ENCODE measurements around the gene CHMP1A. TPM values are rescaled to one million over a fixed set of nuclear protein-coding genes. Genes with fewer than 3 reads are reported as not detected.

CHMP1A gene
- total RNA-seq, 2 donors from 2014 or later, result 63.0 to 77.2 TPM

DNA sequence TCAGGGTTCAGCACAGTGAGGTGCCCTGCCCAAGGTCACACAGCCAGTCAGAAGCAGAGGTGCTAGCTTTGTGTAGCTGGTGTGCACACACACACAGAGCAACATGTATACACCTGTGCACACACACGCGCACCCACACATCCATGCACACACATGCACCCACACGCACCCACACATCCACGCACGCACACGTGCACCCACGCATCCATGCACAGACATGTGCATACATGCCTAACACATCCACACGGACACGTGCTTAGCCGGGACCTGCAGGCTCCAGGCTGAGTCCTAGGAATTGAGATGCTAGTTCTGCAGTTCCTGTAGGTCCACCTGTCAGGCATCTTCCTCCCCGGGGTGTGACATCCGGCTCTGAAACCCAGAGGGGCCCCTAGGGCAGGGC, 57.1 kb downstream of the CHMP1A start:
- Histone ChIP-seq H3K36me3 (no peaks in the 10 kb centered on the region), H3K9me3 (no peaks in the 10 kb centered on the region), H3K4me3 (no peak overlapping the region), H3K27me3 (replicated peaks; ENCODE audit: insufficient read depth) (no peaks in the 10 kb centered on the region), H3K4me1 (ENCODE audit: control insufficient read depth in 1 of 2, low read depth in 2 of 2) (peaks cover 4 to 13% of the 10 kb centered on the region in 2 donors), H3K27ac (no peak overlapping the region)
- no peak for ATAC-seq (ENCODE audit: insufficient number of reproducible peaks, low FRiP score, low read depth)
- TF ChIP-seq CTCF (IDR thresholded peaks at IDR 0.05), result no peak
- DNase-seq (ENCODE audit: low spot score), result no peak

DNA sequence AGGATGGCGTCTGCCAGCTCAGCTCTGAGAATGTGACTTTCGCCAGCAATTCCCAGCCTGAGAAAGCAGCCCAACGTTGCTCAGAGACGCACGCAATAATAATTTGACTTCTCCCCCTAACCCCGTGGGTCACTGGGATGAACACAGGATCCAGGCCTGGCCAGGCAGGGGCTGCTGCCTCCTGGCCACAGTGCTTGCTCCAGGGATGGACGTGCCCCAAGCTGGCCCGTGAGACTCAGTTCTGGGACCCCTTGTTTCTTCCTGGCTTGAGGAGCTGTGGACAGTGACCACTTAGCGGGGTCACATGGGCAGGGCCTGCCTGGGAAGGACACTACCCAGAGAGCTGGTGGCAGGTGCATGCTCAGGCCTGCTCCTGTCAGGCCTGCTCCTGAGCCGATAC, 57.6 kb downstream of the CHMP1A start:
- no peak overlapping the region for H3K4me3 ChIP-seq
- no peak for DNase-seq (ENCODE audit: low spot score)
- no peak for TF ChIP-seq CTCF (IDR thresholded peaks at IDR 0.05)
- H3K27ac ChIP-seq, result no peak overlapping the region
- peaks cover 4 to 13% of the 10 kb centered on the region in 2 donors for H3K4me1 ChIP-seq (ENCODE audit: control insufficient read depth in 1 of 2, low read depth in 2 of 2)
- no peaks in the 10 kb centered on the region for H3K9me3 ChIP-seq
- H3K27me3 ChIP-seq (replicated peaks; ENCODE audit: insufficient read depth), result no peaks in the 10 kb centered on the region
- H3K36me3 ChIP-seq, result no peaks in the 10 kb centered on the region
- no peak for ATAC-seq (ENCODE audit: insufficient number of reproducible peaks, low FRiP score, low read depth)

DNA sequence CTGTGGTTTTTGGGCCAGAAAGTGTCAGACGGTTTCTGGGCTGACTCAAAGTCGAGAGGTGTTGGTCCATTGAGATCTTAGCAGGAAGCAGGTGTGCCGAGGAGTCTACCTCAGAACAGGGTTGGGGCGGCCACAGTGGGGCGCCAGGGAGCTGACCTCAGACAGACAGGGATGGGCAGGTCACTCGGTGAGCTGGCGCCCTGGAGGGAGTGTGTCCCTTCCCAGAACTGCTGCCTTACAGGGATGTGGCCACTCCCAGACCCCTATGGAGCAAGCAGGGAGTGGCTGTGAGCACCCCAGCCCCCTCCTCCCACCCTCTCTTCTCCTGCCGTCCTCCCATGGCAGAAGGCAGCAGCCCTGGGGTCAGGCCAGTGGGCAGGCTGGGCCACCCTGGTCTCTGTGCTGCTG, 58.1 kb downstream of the CHMP1A start:
- no peak overlapping the region for H3K4me3 ChIP-seq
- no peaks in the 10 kb centered on the region for H3K36me3 ChIP-seq
- DNase-seq (ENCODE audit: low spot score) (no peak), ATAC-seq (ENCODE audit: insufficient number of reproducible peaks, low FRiP score, low read depth) (no peak)
- H3K4me1 ChIP-seq (ENCODE audit: control insufficient read depth in 1 of 2, low read depth in 2 of 2), result peaks cover 4 to 13% of the 10 kb centered on the region in 2 donors
- H3K27me3 ChIP-seq (replicated peaks; ENCODE audit: insufficient read depth), result no peaks in the 10 kb centered on the region
- H3K27ac ChIP-seq, result no peak overlapping the region
- H3K9me3 ChIP-seq, result no peaks in the 10 kb centered on the region
- no peak for TF ChIP-seq CTCF (IDR thresholded peaks at IDR 0.05)

- TF ChIP-seq CTCF (IDR thresholded peaks at IDR 0.05), result no peak
- Histone ChIP-seq H3K36me3 (no peaks in the 10 kb centered on the region), H3K4me3 (no peak overlapping the region), H3K27ac (no peak overlapping the region), H3K27me3 (replicated peaks; ENCODE audit: insufficient read depth) (no peaks in the 10 kb centered on the region), H3K4me1 (ENCODE audit: control insufficient read depth in 1 of 2, low read depth in 2 of 2) (peaks cover 4 to 13% of the 10 kb centered on the region in 2 donors), H3K9me3 (no peaks in the 10 kb centered on the region)
- ATAC-seq (ENCODE audit: insufficient number of reproducible peaks, low FRiP score, low read depth) (no peak), DNase-seq (ENCODE audit: low spot score) (no peak)
Observed at GRCh38 chr16:89598199-89598598, 59.3 kb downstream of the CHMP1A start.

DNA sequence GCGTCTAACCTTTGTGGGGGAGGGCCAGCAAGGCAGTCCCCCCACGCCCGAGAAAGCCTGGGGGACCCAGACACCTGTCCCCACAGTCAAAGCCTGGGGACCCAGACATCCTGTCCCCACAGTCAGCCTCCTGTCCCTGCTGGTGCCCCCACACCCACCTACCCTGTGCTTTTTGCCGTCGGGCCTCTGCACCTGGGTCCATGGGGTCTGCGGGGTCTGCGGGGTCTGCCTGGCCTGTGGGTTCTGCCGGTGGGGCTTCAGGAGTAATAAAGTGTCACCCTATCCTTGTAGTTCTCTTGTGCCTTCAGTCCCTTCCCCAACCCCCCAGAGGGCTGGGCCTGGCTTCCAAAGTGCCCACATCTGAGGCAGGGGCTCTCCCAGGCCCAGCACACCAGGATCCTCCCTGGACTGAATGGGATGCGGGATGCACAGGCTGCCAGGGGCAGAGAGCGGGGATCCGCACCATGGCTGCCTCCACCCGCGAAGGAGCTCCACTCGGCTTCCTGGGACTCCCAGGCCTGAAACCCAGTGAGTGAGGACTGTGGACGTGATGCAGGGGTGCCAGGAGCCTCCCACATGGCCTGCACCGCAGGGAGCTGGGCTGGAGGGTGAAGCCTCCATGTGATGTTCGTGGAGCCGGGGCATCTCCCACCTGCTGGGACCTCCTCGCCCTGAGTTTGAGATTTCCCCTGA, 60.4 kb downstream of the CHMP1A start:
- Histone ChIP-seq H3K27ac (no peak overlapping the region), H3K36me3 (no peaks in the 10 kb centered on the region), H3K4me1 (ENCODE audit: control insufficient read depth in 1 of 2, low read depth in 2 of 2) (peaks cover 0 to 4% of the 10 kb centered on the region in 2 donors), H3K9me3 (no peaks in the 10 kb centered on the region), H3K27me3 (replicated peaks; ENCODE audit: insufficient read depth) (no peaks in the 10 kb centered on the region), H3K4me3 (no peak overlapping the region)
- TF ChIP-seq CTCF (IDR thresholded peaks at IDR 0.05), result no peak
- DNase-seq (ENCODE audit: low spot score), result no peak
- ATAC-seq (ENCODE audit: insufficient number of reproducible peaks, low FRiP score, low read depth), result no peak

All from thoracic aorta (tissue), 2 donors.